ENCODE data around the gene TOMT. TPM values are rescaled to one million over a fixed set of nuclear protein-coding genes. Genes with fewer than 3 reads are reported as not detected.

Gene TOMT, protein sequence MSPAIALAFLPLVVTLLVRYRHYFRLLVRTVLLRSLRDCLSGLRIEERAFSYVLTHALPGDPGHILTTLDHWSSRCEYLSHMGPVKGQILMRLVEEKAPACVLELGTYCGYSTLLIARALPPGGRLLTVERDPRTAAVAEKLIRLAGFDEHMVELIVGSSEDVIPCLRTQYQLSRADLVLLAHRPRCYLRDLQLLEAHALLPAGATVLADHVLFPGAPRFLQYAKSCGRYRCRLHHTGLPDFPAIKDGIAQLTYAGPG
- not detected for polyA plus RNA-seq (2012; ENCODE audit: missing spikeins)

DNA sequence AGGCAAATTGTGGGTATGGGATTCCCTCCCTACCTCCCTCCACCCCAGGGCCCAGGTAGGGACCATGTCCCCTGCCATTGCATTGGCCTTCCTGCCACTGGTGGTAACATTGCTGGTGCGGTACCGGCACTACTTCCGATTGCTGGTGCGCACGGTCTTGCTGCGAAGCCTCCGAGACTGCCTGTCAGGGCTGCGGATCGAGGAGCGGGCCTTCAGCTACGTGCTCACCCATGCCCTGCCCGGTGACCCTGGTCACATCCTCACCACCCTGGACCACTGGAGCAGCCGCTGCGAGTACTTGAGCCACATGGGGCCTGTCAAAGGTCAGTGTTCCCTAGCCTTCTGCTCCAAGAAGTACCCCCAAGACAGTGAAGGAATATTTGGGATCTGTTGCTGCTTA, at the start of gene TOMT:
TOMT (plus strand) TSS at position 37 of the 400 bp plus-strand sequence; CDS start at position 65, 28 bp downstream.
- TF ChIP-seq TAF1 (IDR thresholded peaks at IDR 0.05; ENCODE audit: borderline replicate concordance, low read depth, low read length): no peak
- TF ChIP-seq POLR2A (IDR thresholded peaks at IDR 0.05; ENCODE audit: low read depth, low read length): no peak
- TF ChIP-seq POLR2AphosphoS5 (IDR thresholded peaks at IDR 0.05; ENCODE audit: low read depth, low read length): no peak
- FAIRE-seq (no peak), DNase-seq (ENCODE audit: insufficient read length) (no peak)

DNA sequence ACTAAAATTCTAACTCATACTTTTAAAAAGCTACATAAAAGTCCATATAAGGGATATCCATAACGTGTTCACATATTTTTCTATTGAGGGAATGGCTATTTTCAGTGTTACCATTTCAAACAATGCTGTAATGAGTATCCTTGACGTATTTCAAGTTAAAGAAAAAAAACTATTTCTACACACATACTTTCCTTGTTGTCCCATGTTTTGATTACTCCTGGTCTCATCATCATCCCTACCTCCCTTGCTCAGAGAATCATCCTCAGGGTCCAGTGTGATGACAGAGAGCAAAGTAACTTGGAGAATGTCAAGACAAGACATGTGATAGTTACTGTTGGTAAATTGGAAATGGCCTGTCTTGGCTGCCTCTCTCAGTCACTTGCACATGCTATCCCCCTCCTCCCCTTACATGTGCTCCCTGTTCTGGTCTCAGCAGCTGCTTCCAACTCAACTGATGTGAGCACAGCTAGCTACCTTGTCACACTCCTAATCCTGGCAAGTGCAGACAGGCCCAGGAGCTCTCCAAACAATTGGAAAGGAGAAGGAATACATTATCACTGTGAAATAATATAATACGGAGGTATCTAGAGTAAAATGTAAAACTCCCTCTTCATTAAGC, 47.2 kb upstream of the TOMT start:
- no peak for TF ChIP-seq TAF1 (IDR thresholded peaks at IDR 0.05; ENCODE audit: borderline replicate concordance, low read depth, low read length)
- no peak for TF ChIP-seq POLR2AphosphoS5 (IDR thresholded peaks at IDR 0.05; ENCODE audit: low read depth, low read length)
- no peak for TF ChIP-seq POLR2A (IDR thresholded peaks at IDR 0.05; ENCODE audit: low read depth, low read length)
- DNase-seq (ENCODE audit: insufficient read length) (no peak), FAIRE-seq (no peak)

DNA sequence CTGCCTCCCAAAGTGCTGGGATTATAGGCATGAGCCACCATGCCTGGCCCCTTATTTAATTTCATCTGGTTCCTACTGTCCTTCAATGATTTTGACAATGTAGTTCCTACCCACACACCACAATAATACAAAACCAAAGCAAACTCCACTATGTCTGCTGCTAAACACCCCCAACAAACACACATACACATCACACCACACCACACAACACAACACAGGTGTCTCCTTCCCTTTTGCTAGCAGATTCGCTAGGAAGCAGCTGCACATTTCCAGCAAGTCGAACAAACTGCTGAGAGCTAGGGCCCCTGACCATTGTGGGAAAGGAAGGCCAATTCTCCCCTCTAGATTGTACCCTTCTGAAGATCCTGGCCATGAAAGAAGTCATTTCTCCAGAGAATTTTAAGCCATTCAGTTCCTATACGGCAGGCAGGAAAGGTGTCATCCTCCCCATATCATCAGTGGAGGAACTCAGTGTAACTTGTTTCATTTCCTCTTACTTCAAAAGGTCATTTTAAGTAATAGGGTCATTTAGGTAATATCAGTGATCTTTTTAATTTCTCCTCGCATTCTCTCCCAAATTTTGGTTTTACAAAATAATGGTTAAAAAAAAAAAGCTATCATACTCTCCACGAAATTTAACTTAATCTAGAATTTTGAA, 43.9 kb upstream of the TOMT start:
- FAIRE-seq (peak; percentile 51), DNase-seq (ENCODE audit: insufficient read length) (no peak)
- no peak for TF ChIP-seq POLR2A (IDR thresholded peaks at IDR 0.05; ENCODE audit: low read depth, low read length)
- TF ChIP-seq TAF1 (IDR thresholded peaks at IDR 0.05; ENCODE audit: borderline replicate concordance, low read depth, low read length): no peak
- TF ChIP-seq POLR2AphosphoS5 (IDR thresholded peaks at IDR 0.05; ENCODE audit: low read depth, low read length): no peak

DNA sequence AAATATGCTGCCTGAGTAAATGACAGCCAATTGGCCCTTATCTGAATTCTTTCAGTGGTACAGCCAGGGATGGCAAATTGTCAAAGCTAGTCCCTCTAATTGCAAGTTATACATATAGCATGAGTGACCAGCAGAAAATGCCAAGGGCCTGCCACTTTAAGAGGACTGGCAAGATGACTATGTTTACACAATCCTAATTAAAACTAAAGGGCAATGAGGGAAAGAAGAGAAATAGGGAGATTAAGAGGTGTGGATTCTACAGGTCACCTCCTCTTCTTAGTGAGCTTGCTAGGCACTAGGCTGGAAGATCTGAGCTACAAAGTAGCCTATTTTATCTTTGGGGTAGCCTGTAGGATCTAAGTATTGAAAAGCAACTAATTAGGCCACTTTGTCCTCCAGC, 38.9 kb upstream of the TOMT start:
- TF ChIP-seq TAF1 (IDR thresholded peaks at IDR 0.05; ENCODE audit: borderline replicate concordance, low read depth, low read length) (no peak), POLR2A (IDR thresholded peaks at IDR 0.05; ENCODE audit: low read depth, low read length) (no peak), POLR2AphosphoS5 (IDR thresholded peaks at IDR 0.05; ENCODE audit: low read depth, low read length) (no peak)
- DNase-seq (ENCODE audit: insufficient read length): no peak
- no peak for FAIRE-seq

DNA sequence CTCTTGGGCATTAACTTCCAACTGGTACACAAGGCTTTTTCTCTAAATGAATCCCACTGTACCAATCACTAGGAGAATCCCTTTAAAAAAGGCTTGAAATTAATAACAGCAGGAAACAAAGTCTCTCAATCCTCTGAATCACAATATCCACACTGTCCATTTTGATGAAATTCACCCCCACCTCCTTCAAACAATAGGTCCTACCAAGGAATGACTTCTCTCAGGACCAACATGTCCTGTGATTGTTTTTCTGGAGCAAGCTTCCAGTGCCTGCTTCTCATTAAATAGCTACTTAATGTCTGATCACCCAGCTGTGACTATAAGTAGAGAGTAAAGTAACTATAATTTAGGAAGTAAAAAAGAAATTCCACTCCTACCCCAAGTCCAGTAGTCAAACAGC, 38.5 kb upstream of the TOMT start:
- TF ChIP-seq TAF1 (IDR thresholded peaks at IDR 0.05; ENCODE audit: borderline replicate concordance, low read depth, low read length) (no peak), POLR2A (IDR thresholded peaks at IDR 0.05; ENCODE audit: low read depth, low read length) (no peak), POLR2AphosphoS5 (IDR thresholded peaks at IDR 0.05; ENCODE audit: low read depth, low read length) (no peak)
- no peak for FAIRE-seq
- no peak for DNase-seq (ENCODE audit: insufficient read length)

DNA sequence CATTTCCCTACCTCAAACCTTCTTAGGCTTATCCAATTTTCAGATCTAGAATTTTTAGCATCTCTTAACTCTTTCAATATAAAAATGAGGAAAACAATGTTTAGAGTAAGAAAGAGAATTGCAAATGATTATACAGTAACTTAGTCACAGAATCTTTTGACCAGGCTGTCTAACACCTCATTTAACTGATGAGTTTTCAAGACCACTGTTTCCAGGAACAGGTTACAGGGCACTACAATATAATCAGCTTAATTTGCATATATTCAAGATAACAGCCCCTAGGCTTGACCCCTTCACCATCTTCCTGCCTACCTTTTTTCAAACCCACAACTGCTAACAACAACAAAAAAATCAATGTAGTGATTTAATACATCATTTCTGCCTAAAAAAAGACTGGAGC, 38.0 kb upstream of the TOMT start:
- DNase-seq (ENCODE audit: insufficient read length) (no peak), FAIRE-seq (no peak)
- no peak for TF ChIP-seq TAF1 (IDR thresholded peaks at IDR 0.05; ENCODE audit: borderline replicate concordance, low read depth, low read length)
- TF ChIP-seq POLR2AphosphoS5 (IDR thresholded peaks at IDR 0.05; ENCODE audit: low read depth, low read length): no peak
- TF ChIP-seq POLR2A (IDR thresholded peaks at IDR 0.05; ENCODE audit: low read depth, low read length): no peak

DNA sequence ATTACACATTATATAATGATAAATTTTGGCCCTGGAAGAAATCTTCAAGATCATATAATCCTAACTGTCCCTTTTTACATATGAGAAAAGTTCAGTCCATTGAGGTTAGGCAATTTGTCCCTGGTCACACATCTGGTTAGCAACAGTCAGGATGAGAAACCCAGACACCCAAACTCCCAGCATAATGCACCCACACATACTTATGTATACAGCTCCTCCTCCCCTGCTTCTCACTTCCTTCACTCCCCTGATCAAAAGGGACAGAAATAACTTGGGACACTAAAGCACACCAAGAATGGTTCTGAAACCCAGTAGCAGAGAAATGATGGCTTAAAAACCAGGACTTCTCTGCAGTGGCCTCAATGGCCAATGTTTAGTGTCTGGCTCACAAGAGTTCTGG, 36.5 kb upstream of the TOMT start:
- no peak for TF ChIP-seq POLR2AphosphoS5 (IDR thresholded peaks at IDR 0.05; ENCODE audit: low read depth, low read length)
- TF ChIP-seq TAF1 (IDR thresholded peaks at IDR 0.05; ENCODE audit: borderline replicate concordance, low read depth, low read length): no peak
- TF ChIP-seq POLR2A (IDR thresholded peaks at IDR 0.05; ENCODE audit: low read depth, low read length): no peak
- DNase-seq (ENCODE audit: insufficient read length): no peak
- FAIRE-seq: peak; percentile 78

DNA sequence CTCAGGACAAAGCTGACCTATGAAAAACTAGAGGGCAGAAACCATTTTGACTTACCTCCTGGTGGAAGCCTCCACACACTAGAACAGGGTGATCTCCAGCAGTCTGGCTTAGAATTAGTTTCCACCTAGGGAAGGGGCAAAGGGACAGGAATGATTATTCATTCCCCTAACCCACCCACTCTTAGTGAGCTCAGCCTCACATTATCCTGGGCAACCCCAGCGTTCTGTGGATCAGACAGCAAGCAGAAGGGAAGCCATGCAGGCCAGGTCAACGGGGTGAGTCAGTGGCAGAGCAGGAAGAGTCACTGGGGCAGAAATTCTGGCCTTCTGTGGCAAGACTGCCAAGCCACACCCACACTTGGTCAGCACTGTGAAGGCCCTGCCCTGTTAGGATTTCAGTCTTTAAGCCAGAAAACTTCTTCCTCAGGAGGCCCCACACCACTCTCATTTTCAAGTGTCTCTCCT, 35.9 kb upstream of the TOMT start:
- TF ChIP-seq POLR2AphosphoS5 (IDR thresholded peaks at IDR 0.05; ENCODE audit: low read depth, low read length): no peak
- no peak for TF ChIP-seq TAF1 (IDR thresholded peaks at IDR 0.05; ENCODE audit: borderline replicate concordance, low read depth, low read length)
- TF ChIP-seq POLR2A (IDR thresholded peaks at IDR 0.05; ENCODE audit: low read depth, low read length): no peak
- peak; percentile 79 for FAIRE-seq
- DNase-seq (ENCODE audit: insufficient read length): no peak

DNA sequence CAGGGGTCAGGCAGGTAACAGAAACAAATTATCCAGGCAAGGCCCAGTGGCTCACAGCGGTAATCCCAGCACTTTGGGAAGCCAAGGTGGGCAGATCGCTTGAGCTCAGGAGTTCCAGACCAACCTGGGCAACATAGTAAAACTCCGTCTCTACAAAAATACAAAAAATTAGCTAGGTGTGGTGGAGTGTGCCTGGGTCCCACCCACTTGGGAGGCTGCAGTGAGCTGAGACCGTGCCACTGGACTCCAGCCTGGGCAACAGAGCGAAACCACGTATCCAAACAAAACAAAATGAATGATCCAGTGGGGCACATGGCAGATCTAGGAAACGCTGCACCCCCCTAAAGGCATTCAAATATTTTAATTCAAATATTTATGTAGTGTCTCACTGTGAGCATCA, 35.2 kb upstream of the TOMT start:
- no peak for DNase-seq (ENCODE audit: insufficient read length)
- TF ChIP-seq POLR2AphosphoS5 (IDR thresholded peaks at IDR 0.05; ENCODE audit: low read depth, low read length) (no peak), TAF1 (IDR thresholded peaks at IDR 0.05; ENCODE audit: borderline replicate concordance, low read depth, low read length) (no peak), POLR2A (IDR thresholded peaks at IDR 0.05; ENCODE audit: low read depth, low read length) (no peak)
- FAIRE-seq: no peak

DNA sequence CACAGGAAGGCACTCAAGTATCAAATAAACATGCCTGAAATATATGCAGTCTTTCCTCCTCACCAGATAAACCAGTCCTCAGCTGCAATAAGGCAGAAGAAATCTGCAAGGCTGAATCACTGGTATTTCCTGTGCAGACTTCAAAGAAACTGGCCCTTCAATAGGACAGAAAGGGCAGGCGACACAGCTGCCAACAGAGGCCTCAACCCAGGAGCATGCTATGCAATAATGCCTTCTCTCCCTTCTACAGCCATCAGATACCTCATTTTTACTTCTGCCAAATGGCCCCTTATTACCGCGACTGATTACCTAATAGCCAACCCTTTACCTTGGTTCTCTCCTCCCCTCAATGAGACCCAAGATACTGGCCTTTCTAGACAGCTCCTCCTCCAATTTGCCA, 33.4 kb upstream of the TOMT start:
- TF ChIP-seq POLR2AphosphoS5 (IDR thresholded peaks at IDR 0.05; ENCODE audit: low read depth, low read length) (no peak), POLR2A (IDR thresholded peaks at IDR 0.05; ENCODE audit: low read depth, low read length) (no peak), TAF1 (IDR thresholded peaks at IDR 0.05; ENCODE audit: borderline replicate concordance, low read depth, low read length) (no peak)
- FAIRE-seq: no peak
- no peak for DNase-seq (ENCODE audit: insufficient read length)

DNA sequence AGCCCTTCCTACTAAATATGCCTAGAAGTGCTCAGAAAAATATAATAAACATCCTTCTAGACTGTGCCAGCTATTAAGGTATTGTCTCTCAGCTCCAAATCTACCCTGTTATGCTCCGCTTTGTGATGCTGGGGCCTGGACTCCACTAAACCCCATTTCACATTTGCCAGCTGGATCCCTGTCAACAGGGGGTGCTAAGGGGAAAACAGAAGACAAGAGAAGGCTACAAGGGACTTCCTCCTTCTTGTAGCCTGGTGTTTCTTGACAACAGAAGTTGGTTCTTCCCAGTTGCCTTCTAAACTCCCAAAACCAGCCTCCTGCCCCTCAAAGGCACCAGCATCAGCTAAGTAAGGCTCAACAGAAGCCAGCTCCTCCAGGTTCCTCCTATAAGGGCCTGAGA, 30.6 kb upstream of the TOMT start:
- FAIRE-seq: no peak
- DNase-seq (ENCODE audit: insufficient read length): no peak
- no peak for TF ChIP-seq POLR2AphosphoS5 (IDR thresholded peaks at IDR 0.05; ENCODE audit: low read depth, low read length)
- no peak for TF ChIP-seq TAF1 (IDR thresholded peaks at IDR 0.05; ENCODE audit: borderline replicate concordance, low read depth, low read length)

DNA sequence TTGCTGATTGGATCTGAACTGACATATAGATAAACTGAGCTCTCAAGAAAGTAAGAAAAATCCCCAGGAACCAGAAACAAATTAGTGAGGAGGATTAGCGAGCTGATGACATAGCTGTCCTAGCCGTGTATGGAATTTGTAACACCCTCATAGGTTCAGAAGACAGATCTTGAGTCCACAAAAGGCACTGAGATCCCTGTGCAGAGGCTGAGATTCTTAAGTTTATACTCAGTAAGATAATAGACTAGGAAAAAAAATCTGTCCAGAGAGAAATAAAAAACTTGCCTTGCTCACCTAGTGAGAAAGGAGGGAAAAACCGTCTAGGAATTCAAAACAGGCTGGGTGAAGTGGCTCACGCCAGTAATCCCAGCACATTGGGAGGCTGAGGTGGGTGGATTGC, 30.0 kb upstream of the TOMT start:
- no peak for TF ChIP-seq TAF1 (IDR thresholded peaks at IDR 0.05; ENCODE audit: borderline replicate concordance, low read depth, low read length)
- TF ChIP-seq POLR2A (IDR thresholded peaks at IDR 0.05; ENCODE audit: low read depth, low read length): no peak
- no peak for TF ChIP-seq POLR2AphosphoS5 (IDR thresholded peaks at IDR 0.05; ENCODE audit: low read depth, low read length)
- no peak for DNase-seq (ENCODE audit: insufficient read length)
- FAIRE-seq: no peak

Measured in GM12892 (cell line).